Nucleus accumbens (tissue), 56 donors: Measurements from ENCODE around the gene NEK7.

ENCODE experiments used
- DNase-seq, 56 donors: peaks; one replicate each; lab custom pipeline; 2025; lab: John Stamatoyannopoulos, UW

The NEK7 gene

DNA sequence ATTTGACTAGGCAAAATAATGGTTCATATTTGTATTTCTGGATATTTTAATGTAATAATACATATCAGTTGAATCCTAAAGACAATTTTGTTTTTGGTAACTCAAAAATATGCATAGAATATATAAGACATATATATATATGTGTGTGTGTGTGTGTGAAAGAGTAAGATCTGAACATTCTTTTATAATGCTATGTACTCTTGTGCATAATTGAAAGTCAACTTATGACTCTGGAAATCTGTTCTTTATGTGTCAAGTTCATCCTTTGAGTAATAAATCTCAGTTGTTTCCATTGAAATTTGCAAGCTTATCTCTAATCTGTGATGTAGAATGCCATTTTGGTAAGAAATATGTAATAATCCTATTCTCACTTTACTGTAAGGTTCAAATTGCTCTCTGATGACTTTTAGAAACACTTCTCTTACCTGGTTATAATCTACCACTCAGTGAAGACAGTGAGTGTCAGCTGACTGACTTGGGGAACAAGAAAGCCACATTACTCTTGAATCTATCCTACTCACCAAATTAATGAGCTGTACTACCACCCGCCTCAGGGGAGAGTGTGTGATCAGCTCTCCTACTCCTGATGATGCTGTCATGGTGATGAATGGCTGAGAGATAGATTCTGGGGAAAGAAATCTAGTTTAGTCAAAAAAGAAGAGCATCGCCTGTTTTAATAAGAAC lies 15.0 kb upstream of the NEK7 start:
- DNase-seq: no peak

DNA sequence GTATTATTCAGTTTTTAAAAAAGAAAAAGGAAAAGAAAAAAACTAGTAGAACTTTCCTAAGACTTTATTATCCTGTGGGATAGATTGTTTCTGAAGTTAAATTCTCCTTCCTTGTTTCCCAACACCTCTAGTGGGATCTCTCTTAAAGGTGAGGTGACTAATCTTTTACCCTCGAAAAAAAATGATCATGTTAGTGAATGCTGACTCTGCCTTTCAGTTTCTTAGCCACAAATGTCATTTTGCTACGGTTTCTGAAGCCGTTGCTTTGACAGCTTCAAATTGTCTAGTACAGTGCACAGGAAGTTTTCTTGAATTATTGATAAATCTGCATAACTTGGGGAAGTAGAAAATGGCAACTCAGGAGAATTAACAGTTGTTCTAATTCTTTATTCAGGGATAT lies 13.0 kb upstream of the NEK7 start:
- no peak for DNase-seq

DNA sequence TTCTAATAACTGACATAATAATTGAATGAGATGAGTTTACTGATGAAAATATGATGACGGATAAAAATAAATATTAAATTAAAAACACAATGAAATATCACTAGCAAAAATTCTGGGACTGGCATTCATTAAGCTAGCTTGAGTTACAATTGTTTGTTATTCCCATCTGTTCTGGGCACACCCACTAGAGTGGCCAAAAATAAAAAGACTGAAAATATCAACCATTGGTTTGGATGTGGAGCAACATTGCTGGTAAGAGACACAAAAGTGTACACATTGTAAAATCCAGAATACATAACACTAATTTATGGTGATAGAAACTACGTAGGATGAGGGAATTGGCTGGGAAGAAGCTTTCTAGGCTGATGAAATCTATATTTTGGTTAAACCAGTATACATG lies 9.6 kb upstream of the NEK7 start:
- DNase-seq: no peak

DNA sequence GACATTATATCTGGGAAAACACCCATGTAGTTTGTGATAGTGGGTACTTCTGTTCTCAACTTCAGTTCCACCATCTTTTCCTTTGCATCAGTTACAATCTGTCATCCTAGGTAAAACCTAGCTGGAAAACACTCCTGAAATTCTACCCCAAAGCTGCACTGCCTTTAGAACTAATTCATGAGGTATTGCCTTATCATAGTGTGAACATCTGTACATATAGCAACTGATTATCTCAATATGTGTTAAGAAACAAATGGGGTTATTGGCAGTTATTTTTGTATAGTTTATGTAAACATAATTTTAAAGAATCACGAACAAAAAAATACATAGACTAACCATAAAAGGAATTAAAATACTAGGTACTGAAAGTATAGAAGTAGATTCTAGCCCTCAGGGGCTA lies 6.4 kb upstream of the NEK7 start:
- no peak for DNase-seq

DNA sequence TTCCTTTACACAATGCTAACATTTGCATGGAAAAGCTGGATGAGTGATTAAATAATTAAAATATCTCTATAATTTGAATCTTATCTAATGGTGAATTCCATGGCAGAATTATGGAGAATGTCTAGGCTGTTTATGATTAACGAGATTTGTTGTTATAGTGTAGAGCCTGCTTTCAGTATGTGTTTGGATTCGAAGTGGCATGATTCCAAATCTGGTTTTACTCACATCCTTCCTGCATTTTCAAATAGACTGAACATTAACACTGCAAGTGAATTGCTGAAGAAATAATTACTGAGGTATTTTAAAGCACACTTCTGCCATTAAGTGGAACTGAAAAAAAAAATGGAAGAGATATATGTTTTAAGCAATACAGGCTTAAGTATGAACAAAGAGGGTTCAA lies 5.1 kb upstream of the NEK7 start:
- no peak for DNase-seq

DNA sequence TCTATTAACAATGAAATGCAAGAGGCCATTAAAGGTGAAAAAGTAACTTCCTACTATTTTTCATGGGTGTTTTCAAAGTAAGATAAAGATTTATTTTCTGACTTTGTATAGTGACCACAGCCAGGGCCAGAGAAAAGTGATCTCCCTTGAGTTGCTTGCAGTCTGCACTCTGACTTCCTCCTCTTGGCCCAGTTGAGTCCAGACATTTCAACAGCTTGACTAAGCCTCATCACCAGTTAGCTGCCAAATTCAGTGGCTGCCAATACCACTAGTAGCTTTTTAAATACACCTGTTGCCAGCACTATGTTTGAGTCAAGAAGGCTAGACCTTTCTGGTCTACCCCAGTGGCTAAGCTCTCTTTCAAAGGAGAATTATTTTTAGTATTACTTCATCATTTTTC lies 3.7 kb upstream of the NEK7 start:
- DNase-seq: no peak

DNA sequence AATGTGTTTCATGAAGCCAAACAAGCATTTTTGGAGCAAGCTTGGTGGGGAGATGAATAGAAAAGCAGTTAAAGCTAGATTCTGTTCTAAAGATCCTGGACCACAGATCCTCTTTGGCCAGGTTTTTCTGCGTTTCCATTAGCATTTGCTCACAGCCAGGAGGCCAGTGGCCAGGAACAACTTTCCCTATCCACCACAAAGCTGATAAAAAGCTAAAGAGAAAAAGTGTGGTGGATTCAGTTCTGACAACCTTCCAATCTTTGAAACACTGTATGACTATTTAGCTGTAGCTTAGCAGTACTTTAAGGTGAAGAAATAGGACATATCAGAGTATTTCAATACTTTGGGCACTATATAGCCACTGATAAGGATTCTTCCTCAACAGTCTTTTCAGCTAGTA lies 3.0 kb upstream of the NEK7 start:
- no peak for DNase-seq

DNA sequence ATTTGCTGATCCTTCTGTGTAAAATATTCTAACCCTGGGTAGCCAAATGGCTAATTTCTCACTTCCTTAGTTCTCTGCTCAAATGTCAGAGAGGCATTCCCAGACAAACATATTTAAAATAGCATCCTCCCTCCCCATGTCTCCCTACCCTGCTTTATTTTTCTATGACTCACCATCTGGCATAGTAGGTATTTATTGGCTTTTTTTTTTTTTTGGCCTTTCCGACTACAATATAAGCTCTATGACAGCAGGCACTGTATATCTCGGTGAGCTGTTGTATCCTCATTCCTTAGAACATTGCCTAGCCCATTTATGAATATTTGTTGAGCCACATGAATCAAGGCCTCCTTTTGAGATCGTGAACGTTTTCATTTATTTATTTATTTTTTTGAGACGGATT lies 1.5 kb upstream of the NEK7 start:
- no peak for DNase-seq

DNA sequence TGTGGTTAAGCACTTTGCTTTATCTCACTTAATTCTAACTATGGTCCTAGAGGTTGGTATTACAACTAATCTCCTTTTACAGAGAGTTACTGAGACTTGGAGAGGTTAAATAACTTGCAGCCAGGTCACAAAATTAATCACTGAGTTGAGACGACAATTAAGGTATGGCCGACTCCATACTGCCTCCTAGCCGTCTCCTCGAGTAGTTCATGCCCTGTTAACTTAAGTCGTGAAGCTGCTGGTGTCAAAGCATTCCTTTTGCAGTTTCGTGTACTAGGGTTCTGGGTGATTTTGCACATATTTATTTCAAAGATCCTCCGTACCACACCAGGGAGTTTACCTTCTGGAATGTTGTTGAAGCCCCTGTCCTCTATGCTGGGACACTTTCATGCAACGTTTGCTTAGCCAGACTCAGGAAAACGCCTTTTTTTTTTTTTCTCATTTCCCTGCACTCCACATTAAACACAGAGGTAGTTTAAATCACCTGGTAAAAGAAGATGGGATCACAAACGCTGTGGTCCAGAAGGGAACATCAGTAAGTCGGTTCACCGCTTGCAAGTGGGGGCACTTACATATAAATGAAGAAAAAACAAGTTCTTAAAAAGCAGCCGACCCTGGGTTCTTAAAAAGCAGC lies 570 bp upstream of the NEK7 start:
- DNase-seq: peak in 32 of 56 donors; percentile 1 to 48 (median 22)

DNA sequence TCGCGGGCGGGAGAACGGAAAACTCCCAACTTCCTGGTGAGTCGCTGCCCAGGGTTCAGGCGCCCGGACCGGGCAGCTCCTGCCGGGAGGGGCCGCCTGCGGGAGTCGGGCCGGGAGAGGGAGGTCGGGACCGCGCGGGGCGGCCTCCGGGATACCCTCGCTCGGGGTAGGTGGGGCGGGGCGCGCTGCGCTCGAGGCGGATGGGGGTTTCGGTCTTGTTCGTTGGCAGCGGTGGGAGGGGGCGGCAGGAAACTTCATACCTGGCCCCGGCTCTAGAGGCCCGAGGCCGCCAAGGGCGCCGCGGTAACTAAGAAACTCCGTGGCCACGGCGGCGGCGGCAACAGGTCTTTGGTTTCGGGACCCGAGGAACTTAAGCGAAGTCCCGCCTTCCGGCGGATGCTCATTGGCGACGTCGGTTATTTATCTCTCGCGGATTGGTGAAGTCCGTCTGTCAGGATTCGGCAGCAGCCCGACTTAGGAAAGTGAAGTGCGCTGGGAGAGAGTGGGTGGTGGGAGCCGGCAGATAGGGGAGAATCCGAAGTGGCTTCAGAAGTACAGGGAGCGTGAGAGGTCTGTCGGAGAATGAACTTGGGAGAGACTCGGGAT lies 546 bp downstream of the NEK7 start:
- peak; percentile 50 to 95 (median 86) for DNase-seq

DNA sequence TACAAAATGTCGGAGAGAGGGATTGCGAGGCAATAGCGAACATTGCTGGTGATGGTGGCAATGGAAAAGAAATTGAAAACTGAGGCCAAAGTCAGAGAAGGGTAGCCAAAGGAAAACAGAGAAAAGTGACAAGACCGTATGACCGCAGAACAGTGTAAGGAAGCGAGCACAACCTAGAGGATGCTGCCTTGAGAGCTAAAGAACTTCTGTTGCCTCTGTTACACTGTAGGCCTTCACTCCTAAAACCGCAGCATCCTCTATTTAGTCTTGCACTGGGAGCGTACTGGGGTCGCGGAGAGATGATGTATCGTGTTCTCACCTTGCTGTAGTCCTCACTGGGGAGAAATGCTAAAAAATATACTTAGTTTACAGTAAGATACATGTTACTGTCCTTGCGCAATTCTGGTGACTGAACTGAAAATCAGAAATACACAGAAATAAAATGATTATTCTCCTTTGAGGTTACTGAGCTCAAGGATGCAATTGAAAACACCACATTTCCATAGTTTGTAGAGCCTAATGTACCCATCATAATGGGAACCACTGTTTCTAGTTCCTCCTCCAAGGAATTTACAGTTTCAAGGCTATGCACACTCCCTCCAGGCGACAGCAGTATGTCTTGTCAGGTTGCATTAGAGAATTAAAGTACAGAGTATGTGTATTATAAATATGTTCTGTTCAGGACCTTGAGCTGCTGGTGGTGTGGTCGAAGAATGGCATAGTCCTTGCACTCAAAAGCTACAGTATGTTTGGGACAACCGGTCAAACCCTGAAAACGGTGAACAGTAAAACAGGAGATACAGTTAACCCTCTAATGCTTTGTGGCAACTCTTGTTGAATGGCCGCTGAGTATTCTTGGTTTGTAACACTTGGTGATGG lies 1.3 kb downstream of the NEK7 start:
- DNase-seq: peak in 7 of 56 donors; percentile 9 to 56 (median 29)

DNA sequence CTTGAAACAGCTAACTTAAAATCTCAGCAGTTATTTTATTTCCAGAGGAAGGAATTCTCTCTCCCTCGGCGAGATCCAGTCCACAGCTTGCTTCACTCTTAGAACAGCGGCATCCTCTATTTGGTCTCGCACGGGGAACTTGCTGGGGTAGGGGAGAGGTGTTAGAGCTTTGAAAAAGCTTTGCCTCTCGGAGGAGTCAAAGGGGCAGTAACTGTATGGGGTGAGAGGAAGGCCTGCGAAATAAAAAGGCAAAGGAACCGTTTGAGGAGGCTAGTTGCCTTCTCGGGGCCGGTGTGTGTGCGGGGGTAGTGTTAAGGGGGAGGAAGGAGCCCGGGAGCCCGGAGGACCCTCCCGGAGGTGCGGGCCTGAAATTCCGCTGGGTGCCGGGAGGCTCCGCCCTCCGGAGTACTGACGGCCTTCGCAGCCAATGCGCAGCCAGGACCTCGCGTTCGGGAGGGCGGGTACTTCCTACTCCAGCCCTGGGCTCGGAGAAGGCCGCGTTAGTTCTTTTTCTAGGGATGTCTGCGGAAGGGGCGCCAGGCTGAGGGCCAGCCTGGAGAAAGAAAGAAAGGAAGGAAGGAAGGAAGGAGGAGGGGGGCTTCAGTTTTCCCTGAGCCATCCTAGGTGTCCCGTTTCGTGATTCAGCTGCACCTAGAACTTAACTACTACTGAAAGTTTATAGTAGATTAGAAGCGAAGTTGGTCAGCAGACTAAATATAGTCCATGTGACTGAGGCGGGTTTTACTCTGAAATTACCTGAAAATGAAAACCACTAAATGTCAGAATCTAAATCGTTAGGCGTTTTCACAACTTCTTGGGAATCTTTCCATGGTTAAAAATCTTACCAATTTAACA lies 2.2 kb downstream of the NEK7 start:
- DNase-seq: peak; percentile 32 to 93 (median 86)

DNA sequence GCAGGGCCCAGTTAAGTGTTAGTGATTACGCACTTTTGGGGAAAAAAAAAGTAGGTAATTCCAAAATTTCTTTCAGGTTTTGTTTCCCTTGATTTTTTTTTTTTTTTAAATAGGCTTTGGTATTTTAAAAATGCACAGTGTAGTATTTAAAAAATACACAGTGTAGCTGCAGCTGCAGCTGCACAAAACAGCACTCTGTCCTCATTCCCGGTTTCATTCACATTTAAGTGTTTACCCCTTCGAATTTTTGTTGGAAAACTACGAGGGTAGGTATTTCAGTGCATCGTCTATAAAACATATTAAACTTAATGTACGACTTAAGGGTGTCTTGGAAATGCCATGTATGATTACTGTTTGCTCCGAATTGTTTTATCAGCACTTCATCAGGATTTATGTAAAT lies 3.4 kb downstream of the NEK7 start:
- no peak for DNase-seq

DNA sequence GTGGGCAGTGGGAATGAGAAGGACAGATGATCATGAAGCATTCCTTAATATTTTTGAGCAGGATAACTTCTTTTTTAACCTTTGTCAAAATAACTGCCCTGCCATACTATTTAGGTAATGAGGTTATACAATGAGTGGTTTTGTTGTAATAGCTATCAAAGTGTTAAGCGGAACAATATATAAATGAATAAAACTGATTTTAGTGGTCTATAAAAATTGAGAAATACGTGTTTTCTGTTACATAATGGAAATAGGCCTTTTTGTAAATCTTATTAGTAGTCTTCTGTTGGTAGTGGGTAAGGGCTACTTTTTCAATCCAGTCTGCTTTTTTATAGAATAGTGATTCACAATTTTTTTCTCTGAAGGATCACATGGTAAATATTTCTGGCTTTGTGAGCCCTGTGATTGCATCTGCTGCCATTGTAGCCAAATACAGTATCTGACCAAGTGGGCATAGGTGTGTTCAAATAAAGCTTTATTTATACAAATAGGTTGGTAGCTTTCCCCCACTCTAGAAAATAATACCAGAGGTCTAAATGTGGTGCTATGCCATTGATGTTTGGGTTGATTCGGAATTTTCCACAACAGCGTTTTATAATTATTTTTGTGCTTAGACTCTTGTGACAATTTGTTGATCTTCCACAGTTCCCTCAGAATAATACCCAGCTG lies 4.3 kb downstream of the NEK7 start:
- no peak for DNase-seq

DNA sequence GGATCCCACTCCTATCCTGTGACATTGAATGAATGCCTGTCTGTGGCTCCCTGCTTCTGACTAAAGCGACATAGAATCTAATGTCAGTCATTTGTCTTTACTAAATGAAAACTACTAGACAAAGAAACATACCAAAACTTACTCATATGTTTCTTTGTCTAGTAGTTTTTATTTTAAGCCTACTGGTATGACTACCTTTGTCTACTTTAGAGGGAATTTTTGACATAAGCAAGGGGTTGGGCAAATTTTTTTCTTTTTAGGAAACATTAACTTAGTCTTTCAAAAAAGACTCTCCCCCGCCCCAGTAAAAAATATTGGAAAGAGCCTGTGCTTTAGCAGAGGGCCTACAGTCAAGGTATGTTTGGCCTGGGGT lies 4.9 kb downstream of the NEK7 start:
- DNase-seq: no peak

DNA sequence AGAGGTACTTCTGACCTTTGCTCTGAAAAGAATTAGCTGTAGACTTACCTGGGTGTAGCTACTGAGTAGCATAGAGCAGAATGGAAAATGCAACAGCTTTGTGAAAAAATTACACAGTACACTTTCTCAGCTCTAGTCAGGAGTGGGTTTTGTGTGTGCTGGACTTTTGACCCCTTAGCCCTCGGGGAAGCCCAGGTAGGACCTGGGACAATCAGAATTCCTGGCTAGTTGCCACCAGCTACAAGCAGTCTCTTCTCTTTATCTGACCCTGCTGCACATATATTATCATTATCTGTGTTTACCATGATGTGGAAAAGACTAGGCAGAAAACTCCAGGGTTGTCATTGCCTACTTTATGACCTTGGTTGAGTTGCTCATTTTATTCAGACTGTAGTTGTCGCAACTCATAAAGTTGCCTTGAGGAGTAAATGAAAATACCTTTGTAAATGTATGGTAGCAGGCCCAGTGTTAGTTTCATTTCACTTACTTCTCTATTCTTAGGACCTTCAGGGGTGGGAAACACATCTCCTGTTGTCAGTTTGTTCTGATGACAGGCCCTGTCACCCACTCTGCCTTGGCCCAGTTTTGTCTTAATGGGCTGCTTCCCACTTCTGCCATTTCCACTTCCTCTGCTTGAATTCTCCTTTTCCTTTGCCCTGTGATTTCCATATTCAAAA lies 5.4 kb downstream of the NEK7 start:
- DNase-seq: no peak

DNA sequence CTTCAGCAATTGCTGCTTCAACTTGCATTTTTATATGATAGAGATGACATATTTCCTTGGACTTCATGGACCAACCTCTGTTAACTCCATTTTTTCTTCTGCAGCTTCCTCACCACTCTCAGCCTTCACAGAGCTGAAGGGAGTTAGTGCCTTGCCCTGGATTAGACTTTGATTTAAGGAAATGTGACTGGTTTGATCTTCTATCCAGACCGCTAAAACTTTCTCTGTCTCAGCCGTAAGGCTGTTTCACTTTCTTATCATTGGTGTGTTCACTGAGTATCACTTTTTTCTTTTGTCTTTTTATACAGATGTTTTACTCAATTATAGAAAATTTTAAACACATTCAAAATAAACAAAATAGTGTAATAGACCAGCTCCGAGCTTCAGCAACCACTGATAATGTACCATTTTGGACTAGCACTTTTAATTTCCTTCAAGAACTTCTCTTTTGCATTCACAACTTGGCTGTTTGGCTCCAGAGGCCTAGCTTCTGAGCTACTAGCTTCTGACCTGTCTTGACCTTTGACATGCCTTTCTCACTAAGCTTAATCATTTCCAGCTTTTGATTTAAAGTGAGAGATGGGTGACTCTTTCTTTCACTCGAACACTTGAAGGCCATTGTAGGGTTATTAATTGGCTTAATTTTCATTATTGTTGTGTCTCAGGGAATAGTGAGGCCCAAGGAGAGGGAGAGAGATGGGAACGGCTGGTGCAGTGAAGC lies 9.3 kb downstream of the NEK7 start:
- DNase-seq: no peak

DNA sequence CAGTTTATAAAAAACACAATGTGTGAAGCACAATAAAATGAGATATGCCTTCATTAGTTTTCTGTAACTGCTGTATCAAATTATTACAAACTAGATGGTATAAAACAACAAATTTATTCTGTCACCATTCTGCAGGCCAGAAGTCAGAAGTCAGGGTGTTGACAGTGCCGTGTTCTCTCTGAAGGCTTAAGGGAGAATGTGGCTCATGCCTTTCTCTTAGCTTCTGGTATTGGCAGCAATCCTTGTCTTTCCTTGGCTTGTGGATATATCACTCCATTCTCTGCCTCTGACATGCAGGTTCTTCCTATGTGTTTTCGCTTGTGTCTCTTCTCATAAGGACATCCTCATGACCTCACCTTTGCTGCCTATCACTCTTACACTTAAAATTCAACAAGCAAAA lies 10.1 kb downstream of the NEK7 start:
- no peak for DNase-seq
